OCI-LY1 (cell line): ENCODE measurements around the gene ZP1.

Experiments
- EZH2 ChIP-seq: fragments of 200-600 bp; sonication (generic), shearing (Covaris generic); IDR thresholded peaks from 2 replicates; pipeline ENCODE4 v1.8.0; 2017; ENCODE audit warnings: borderline replicate concordance, mixed run types, mild to moderate bottlenecking, antibody characterized with exemption, low read length, moderate library complexity, mixed read lengths
- TF ChIP-seq, protein P1 (sequence below): fragments of 200-600 bp; sonication (generic), shearing (Covaris generic); IDR thresholded peaks from 2 replicates; pipeline ENCODE4 v1.5.1; 2017; ENCODE audit warnings: mild to moderate bottlenecking, antibody characterized with exemption, low read length, moderate library complexity, mixed read lengths

DNA sequence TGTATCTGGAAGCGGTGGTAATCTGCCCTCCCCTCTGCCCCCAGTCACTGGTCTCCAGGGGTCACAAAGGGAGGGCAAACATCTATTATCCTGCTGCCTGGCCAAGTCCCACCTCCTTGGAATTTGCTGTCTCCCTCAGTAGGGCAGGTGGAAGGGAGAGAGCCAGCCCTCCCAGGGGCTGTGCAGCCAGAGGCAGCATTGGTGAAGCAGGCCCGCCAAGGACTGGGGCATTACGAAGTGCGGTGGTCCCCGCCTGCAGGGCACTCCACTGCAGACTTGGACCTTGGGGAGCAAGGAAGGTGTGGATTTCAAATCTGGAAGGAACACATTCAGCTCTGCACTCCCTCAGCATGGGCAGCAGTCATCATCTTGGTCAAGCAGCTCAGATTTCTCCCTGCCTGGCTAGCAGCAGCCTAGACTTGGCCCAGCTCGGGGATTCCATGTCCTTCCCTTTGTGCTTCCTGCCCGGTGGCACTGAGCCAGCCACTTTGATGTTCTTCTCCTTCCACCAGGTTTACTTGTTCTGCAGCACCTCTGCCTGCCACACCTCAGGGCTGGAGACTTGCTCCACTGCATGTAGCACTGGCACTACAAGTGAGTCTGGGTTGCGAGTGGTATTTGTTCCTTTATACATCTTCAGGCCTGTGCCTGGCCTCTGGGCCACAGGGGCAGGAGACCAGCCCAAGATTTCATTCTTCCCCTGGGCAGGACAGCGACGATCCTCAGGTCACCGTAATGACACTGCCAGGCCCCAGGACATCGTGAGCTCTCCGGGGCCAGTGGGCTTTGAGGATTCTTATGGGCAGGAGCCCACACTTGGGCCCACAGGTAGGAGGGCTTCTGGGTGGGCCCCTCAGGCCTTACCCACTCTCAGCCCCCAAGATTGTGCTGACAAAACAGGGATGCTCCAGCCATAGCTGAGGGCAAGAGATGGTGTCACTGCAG, 7.4 kb downstream of the ZP1 start:
- TF ChIP-seq, protein P1, sequence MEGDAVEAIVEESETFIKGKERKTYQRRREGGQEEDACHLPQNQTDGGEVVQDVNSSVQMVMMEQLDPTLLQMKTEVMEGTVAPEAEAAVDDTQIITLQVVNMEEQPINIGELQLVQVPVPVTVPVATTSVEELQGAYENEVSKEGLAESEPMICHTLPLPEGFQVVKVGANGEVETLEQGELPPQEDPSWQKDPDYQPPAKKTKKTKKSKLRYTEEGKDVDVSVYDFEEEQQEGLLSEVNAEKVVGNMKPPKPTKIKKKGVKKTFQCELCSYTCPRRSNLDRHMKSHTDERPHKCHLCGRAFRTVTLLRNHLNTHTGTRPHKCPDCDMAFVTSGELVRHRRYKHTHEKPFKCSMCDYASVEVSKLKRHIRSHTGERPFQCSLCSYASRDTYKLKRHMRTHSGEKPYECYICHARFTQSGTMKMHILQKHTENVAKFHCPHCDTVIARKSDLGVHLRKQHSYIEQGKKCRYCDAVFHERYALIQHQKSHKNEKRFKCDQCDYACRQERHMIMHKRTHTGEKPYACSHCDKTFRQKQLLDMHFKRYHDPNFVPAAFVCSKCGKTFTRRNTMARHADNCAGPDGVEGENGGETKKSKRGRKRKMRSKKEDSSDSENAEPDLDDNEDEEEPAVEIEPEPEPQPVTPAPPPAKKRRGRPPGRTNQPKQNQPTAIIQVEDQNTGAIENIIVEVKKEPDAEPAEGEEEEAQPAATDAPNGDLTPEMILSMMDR, result no peak
- no peak for TF ChIP-seq EZH2
